Uterus (tissue), 4 donors: ENCODE measurements around the gene ANKIB1. TPM values are rescaled to one million over a fixed set of nuclear protein-coding genes. Genes with fewer than 3 reads are reported as not detected.
"Not testable (repeated sequence)": the region's sequence is repeated elsewhere in the genome, so short reads cannot be mapped to it uniquely, and the experiment has no call there.

ENCODE experiments used
- DNase-seq, 2 donors: peaks; one replicate each; pipeline ENCODE4 v3.0.0-alpha.2; 2019 to 2020
- H3K27ac ChIP-seq, 2 donors: fragments of 200-600 bp; sonication (generic); 1 replicate in 1 of 2; 2 replicates in 1 of 2; pipeline ENCODE4 v1.5.1; 2016 to 2018
- H3K27me3 ChIP-seq, 2 donors: fragments of 200-600 bp; sonication (generic); one replicate each; pipeline ENCODE4 v1.5.1; 2018 to 2019; ENCODE audit warnings: control low read depth in 1 of 2
- H3K36me3 ChIP-seq, 2 donors: fragments of 200-600 bp; sonication (generic); one replicate each; pipeline ENCODE4 v1.5.1; 2019; ENCODE audit warnings: control low read depth in 1 of 2
- H3K4me1 ChIP-seq, 2 donors: fragments of 200-600 bp; sonication (generic); one replicate each; pipeline ENCODE4 v1.5.1; 2018 to 2019; ENCODE audit warnings: control low read depth in 1 of 2
- H3K4me3 ChIP-seq, 2 donors: fragments of 200-600 bp; sonication (generic); 1 replicate in 1 of 2; 2 replicates in 1 of 2; pipeline ENCODE4 v1.5.1; 2018 to 2019; ENCODE audit warnings: mild to moderate bottlenecking in 1 of 2
- H3K9me3 ChIP-seq, 2 donors: fragments of 200-600 bp; sonication (generic); one replicate each; pipeline ENCODE4 v1.5.1; 2019; ENCODE audit warnings: control low read depth in 1 of 2
- CTCF ChIP-seq, 4 experiments: fragments of 200-600 bp in 2 of 4; fragments of 450-650 bp in 2 of 4; sonication (generic) in 2 of 4; IDR thresholded peaks; one replicate each; pipeline ENCODE4 v1.5.1; 2016 to 2019; ENCODE audit warnings: antibody characterized with exemption in 4 of 4, mild to moderate bottlenecking in 2 of 4, moderate library complexity in 1 of 4
- POLR2A ChIP-seq, 2 donors: fragments of 450-650 bp; IDR thresholded peaks; one replicate each; pipeline ENCODE4 v1.6.1; 2016; ENCODE audit warnings: antibody characterized with exemption in 2 of 2, mild to moderate bottlenecking in 1 of 2, moderate library complexity in 1 of 2
- intact Hi-C: fragments of 100-400 bp; cut with DNase I; formaldehyde crosslinking; loops from one replicate; pipeline ENCODE4 v1.15.1; 2023; ENCODE audit warnings: low total_unique reads
- total RNA-seq, 4 donors: library from RNA; depleted of rRNA in 3 of 4; stranded (reverse); fragments of >200 nt in 3 of 4; gene quantifications; one replicate each; pipeline versions ENCODE4 v1.1.0 to v1.2.4, GENCODE V29; 2014 to 2023
- donor health status: DM: yes; HTN: yes; CAD: no.

Gene ANKIB1
- total RNA-seq, 4 donors from 2014 or later: 27.4 to 100.0 (median 54.6) TPM

GRCh38 chr7:92435542-92435941, 189.8 kb downstream of the ANKIB1 start:
- intact Hi-C loops: no loop called here
- TF ChIP-seq CTCF (IDR thresholded peaks at IDR 0.05) (no peak), POLR2A (IDR thresholded peaks at IDR 0.05) (no peak)
- H3K9me3 ChIP-seq: no peaks in the 10 kb centered on the region
- DNase-seq: no peak
- no peaks in the 10 kb centered on the region for H3K36me3 ChIP-seq
- no peaks in the 10 kb centered on the region for H3K27me3 ChIP-seq
- no peak overlapping the region for H3K27ac ChIP-seq
- no peak overlapping the region for H3K4me3 ChIP-seq
- no peaks in the 10 kb centered on the region for H3K4me1 ChIP-seq

GRCh38 chr7:92436612-92437445, 191.1 kb downstream of the ANKIB1 start:
- Histone ChIP-seq H3K27ac (no peak overlapping the region), H3K4me1 (no peaks in the 10 kb centered on the region), H3K27me3 (no peaks in the 10 kb centered on the region), H3K36me3 (no peaks in the 10 kb centered on the region), H3K4me3 (no peak overlapping the region), H3K9me3 (no peaks in the 10 kb centered on the region)
- DNase-seq: no peak
- no peak for TF ChIP-seq POLR2A (IDR thresholded peaks at IDR 0.05)
- no peak for TF ChIP-seq CTCF (IDR thresholded peaks at IDR 0.05)
- intact Hi-C loops: no loop called here

- H3K9me3 ChIP-seq: no peaks in the 10 kb centered on the region
- DNase-seq: no peak
- no peaks in the 10 kb centered on the region for H3K27me3 ChIP-seq
- no peak overlapping the region for H3K4me3 ChIP-seq
- no peak for TF ChIP-seq CTCF (IDR thresholded peaks at IDR 0.05)
- TF ChIP-seq POLR2A (IDR thresholded peaks at IDR 0.05): no peak
- H3K36me3 ChIP-seq: no peaks in the 10 kb centered on the region
- no peaks in the 10 kb centered on the region for H3K4me1 ChIP-seq
- H3K27ac ChIP-seq: no peak overlapping the region
- intact Hi-C loops: no loop called here
Measured at GRCh38 chr7:92437956-92438491, 192.2 kb downstream of the ANKIB1 start.

GRCh38 chr7:92442720-92443119, 196.9 kb downstream of the ANKIB1 start:
- H3K27me3 ChIP-seq, H3K4me3 ChIP-seq, H3K27ac ChIP-seq, intact Hi-C loops, H3K9me3 ChIP-seq, H3K4me1 ChIP-seq, H3K36me3 ChIP-seq, DNase-seq: not testable (repeated sequence)

GRCh38 chr7:92446869-92447344, 201.1 kb downstream of the ANKIB1 start:
- H3K9me3 ChIP-seq: no peaks in the 10 kb centered on the region
- H3K36me3 ChIP-seq: no peaks in the 10 kb centered on the region
- TF ChIP-seq POLR2A (IDR thresholded peaks at IDR 0.05) (no peak), CTCF (IDR thresholded peaks at IDR 0.05) (no peak)
- intact Hi-C loops: no loop called here
- no peaks in the 10 kb centered on the region for H3K4me1 ChIP-seq
- H3K4me3 ChIP-seq: peak overlapping the region; percentile 77 to 95
- H3K27me3 ChIP-seq: no peaks in the 10 kb centered on the region
- DNase-seq: peak; percentile 17
- peak overlapping the region; percentile 89 to 93 for H3K27ac ChIP-seq
